ENCODE data around the gene COL21A1.

COL21A1 gene

DNA sequence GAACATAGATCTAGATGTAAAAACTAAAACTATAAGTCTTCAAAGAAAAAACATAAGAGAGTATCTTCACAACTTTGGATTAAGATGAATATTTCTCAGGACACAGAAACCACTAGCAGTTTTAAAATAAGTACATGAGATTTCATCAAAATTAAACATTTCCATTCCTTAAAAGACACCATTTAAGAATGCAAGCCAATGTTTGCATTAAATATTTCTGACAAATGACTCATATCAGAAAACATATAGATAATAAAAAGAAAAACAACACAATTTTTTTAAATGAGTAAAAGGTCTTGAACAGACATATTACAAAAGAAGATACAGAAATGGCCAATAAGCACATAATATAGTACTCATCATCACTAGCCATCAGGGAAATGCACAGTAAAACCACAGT lies 59.7 kb downstream of the COL21A1 start:
- DNase-seq (ENCODE audit: low spot score) = no peak

DNA sequence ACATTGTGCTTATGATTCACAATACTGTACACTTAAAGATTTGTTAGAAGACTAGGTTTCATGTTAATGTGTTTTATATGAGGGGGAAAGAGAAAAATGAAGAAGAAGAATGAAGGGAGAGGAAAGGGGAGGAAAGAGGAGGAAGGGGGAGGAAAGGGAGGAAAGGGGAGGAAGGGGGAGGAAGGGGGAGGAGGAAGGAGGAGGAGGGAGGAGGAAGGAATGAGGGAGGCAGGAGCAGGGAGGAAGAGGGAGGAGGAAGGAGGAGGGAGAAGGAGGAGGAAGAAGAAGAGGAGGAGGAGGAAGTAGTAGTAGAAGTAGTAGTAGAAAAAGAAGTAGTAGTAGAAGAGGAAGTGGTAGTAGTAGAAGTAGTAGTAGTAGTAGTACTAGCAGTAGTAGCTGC lies 70.6 kb downstream of the COL21A1 start:
- DNase-seq (ENCODE audit: low spot score) = no peak

DNA sequence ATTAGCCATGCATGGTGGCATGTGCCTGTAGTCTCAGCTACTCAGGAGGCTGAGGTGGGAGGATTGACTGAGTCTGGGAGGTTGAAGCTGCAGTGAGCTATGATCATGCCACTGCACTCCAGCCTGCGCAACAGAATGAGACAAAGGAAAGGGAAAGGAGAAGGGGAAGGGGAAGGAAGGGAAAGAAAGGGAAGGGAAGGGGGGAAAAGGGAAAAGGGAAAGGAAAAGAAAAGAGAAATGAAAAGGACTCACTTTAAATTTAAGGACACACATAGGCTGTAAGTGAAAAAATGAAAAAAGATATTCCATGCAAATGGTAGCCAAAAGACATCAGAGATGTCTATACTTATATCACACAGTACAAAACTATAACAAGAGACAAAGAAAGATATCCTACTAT lies 74.2 kb downstream of the COL21A1 start:
- no peak for DNase-seq (ENCODE audit: low spot score)

GRCh38 chr6:56172144-56172543 lies 75.2 kb downstream of the COL21A1 start:
- DNase-seq (ENCODE audit: low spot score) = no peak

GRCh38 chr6:56169366-56169765 lies 78.0 kb downstream of the COL21A1 start:
- DNase-seq (ENCODE audit: low spot score) = no peak

GRCh38 chr6:56168596-56168995 lies 78.8 kb downstream of the COL21A1 start:
- DNase-seq (ENCODE audit: low spot score) = no peak

DNA sequence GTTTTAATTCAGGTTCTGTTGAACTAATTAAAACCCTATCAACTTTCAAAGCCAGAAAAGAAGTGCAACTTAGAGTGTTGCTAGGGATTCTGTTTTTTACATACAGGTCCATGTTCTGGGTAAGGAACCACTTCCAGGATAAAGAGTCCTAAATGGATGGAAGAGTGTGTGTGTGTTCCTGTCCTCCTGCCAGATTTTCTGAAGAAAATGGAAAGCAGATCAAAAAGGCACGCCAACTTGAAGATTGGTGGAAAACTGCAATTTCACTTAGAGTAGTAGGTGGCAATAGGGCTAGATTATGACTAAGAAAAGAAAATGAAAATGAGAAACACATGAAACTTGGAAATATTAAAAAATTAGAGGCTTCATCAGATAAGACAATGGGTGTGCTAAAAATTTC lies 85.3 kb downstream of the COL21A1 start:
- DNase-seq (ENCODE audit: low spot score) = no peak

DNA sequence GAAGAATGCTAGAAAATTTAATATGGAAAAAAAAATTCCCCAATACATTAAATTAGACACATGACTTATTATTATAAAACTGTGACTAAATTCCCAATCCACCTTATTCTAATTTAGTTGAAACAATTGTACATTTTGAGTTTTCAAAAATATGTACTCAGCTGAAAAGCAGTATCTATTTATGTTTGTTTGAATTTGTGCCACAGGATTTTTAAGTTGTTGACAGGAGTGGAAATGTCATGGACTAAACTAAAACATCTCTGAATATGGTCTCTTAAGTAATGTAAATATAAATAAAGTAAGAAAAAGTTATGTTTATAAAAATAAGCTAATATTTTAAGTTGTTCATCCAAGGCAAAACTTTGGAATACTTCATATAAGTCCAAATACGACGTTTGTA lies 86.9 kb downstream of the COL21A1 start:
- no peak for DNase-seq (ENCODE audit: low spot score)

- DNase-seq (ENCODE audit: low spot score) = no peak
Observed at GRCh38 chr6:56158571-56158970, 88.8 kb downstream of the COL21A1 start.

- no peak for DNase-seq (ENCODE audit: low spot score)
Observed at GRCh38 chr6:56156643-56157042, 90.7 kb downstream of the COL21A1 start.

GRCh38 chr6:56155634-56156141 lies 91.7 kb downstream of the COL21A1 start:
- DNase-seq (ENCODE audit: low spot score) = no peak

DNA sequence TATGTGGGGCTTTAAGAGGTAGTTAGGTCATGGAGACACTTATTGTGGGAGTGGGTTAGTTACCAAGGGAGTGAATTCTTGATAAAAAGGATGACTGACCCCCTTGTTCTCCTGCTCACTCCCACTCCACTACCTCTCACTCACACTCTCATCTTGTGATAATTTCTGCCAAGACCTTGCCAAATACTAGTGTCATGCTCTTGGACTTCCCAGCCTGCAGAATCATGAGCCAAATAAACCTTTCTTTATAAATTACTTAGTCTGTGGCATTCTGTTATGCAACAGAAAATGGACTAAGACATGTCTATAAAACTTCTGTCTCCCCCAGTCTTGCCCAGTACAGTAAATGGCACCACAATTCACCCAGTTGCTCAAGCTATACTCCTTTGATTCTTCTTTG lies 93.3 kb downstream of the COL21A1 start:
- no peak for DNase-seq (ENCODE audit: low spot score)

- no peak for DNase-seq (ENCODE audit: low spot score)
Observed at GRCh38 chr6:56152611-56153010, 94.8 kb downstream of the COL21A1 start.

DNA sequence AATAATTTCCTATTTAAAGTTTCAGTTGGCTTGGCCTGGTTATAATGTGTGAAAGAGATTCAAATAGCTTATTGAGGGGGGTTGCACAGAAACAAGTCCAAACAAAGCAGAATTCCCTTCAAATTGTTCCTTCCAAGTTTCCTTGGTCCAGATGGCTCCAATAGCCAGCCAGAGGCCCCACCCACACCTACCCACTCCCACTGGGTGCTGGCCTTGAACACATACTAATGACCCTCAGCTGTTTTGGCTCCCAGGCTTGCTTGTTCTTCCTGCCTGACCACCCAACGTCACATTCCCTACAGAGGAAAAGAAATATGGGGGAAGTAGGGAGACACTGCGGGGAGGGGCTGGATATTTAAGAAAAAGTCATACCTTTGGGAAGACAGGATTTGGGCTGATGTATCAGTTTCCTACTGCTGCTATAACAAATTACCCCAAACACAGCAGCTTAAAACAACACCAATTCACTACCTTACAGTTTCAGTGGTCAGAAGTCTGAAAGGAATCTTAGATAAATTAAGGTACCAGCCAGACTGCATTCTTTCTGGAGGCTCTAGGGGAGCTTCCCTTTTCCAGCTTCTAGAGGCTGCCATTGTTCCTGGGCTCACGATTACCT lies 95.7 kb downstream of the COL21A1 start:
- DNase-seq (ENCODE audit: low spot score) = no peak

- DNase-seq (ENCODE audit: low spot score) = no peak
Observed at GRCh38 chr6:56148488-56149186, 98.7 kb downstream of the COL21A1 start.

DNA sequence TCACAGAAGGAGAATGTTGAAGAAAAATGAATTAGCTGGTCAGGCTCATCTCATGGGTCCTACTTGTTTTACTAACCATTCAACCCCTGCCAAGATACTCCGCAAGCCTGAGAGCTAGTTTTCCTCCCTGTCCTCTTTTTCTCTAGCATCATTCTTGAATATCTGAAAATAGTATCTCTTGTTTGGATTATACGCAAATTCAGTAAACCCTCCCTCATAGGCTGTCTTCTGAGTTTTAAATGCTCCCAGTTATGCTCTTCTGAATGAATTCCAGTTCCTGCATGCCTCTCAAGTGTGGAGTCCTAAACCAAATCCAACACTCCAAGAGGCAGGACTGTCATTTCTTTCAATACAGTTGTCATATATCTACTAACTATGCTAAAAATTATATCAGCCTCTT lies 99.6 kb downstream of the COL21A1 start:
- no peak for DNase-seq (ENCODE audit: low spot score)

- DNase-seq (ENCODE audit: low spot score) = no peak
Observed at GRCh38 chr6:56146086-56146485, 101.3 kb downstream of the COL21A1 start.

DNA sequence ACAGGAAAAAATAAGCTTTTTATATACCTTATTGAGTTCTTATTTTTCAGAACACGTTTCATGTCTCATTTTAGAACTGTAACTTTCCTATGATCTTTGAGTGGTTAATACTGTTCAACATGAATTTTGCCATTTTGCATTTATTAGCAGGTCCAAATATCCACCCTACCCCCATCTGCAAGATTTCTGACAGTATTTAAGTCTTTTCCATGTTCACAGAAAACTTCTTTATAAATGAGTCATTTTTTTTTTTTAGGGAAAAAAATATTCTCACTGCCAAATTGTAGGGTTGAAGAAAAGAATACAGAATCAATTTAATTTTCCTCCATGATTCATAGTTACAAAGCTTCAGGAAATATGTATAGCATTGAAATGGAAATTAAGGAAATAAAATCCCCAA lies 101.8 kb downstream of the COL21A1 start:
- no peak for DNase-seq (ENCODE audit: low spot score)

- DNase-seq (ENCODE audit: low spot score) = no peak
Observed at GRCh38 chr6:56144538-56145324, 102.6 kb downstream of the COL21A1 start.

DNA sequence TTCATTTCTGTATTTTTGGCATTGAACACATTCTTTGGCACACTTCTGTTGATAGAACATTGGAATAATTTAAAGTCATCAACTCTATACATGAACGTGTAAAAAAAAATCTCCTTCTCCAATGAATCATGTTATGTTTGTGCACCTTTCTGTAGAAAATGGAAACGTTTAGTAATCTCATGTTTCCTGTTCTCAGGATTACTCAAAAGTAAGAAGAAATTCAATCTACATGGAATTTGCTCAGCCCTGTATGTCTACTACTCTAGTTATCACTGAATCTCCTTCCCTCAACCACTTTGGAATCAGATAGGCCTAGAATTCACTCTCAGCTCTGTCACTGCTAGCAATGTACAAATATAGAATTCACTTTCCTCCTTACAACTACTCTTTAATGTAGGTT lies 103.6 kb downstream of the COL21A1 start:
- DNase-seq (ENCODE audit: low spot score) = no peak

DNA sequence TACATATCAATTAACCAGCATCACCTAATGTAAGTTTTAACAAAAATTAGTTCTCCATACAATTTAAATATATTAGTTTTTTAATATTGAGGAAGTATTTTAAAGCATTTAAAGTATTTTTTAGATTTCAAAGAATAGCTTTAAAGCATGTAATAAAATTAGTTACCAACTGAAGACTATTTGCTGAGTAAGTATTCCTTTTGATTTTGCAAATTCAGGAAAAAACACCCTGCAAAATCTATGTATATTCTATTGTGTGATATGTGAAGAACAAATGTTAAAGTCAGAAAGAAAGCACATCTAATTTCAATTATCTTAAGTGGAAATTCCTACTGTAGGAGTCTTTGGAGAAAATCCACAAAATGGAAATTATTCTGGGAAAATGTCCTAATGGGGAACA lies 107.3 kb downstream of the COL21A1 start:
- no peak for DNase-seq (ENCODE audit: low spot score)

DNA sequence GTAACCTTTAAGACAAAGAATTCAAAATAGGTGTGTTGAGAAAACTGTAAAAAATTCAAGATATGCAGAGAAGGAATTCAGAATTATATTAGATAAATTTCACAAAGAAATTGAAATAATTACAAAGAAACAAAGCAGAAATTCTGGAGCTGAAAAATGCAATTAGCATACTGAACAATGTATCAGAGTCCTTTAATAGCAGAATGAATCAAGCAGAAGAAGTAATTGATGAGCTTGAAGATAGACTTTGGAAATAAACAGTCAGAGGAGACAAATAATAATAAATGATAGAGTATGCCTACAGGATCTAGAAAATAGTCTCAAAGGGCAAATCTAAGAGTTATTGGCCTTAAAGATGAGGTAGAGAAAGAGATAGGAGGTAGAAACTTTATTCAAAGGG lies 131.7 kb downstream of the COL21A1 start:
- no peak for DNase-seq (ENCODE audit: low spot score)

DNA sequence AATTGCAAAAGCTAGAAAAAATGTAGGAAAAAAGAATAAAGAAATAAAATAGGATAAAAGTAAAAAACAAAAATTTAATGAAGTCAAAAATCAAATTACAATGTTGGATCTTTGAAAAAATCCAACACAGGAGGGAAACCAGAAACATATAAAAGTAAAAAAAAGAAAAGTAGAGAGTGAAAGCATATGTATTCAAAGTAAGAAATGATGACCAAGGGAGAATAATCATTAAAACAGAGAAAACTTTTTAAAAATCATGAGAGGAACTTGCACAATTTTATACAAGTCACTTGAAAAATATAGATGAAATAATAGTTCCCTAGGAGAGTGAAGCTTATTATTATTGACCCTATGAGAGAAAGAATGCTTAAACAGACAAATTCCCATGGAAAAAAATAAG lies 138.2 kb downstream of the COL21A1 start:
- DNase-seq (ENCODE audit: low spot score) = no peak
